Lower lobe of right lung (tissue), 2 donors: ENCODE measurements around the gene WDR93. TPM values are rescaled to one million over a fixed set of nuclear protein-coding genes. Genes with fewer than 3 reads are reported as not detected.

Source experiments
- ATAC-seq, 2 donors: fragments of 200-7000 bp; cut with Tn5 transposase; one replicate each; pipeline ENCODE4 v1.9.1; 2020 to 2022; ENCODE audit warnings: mild to moderate bottlenecking in 2 of 2, moderate library complexity in 2 of 2
- DNase-seq: peaks from one replicate; pipeline ENCODE4 v3.0.0-alpha.2; 2020
- H3K27ac ChIP-seq: fragments of 200-600 bp; one replicate; pipeline ENCODE4 v1.8.0; 2022
- H3K27me3 ChIP-seq: fragments of 200-600 bp; one replicate; pipeline ENCODE4 v1.8.0; 2022; ENCODE audit warnings: low read depth
- H3K36me3 ChIP-seq: fragments of 200-600 bp; one replicate; pipeline ENCODE4 v1.8.0; 2022; ENCODE audit warnings: mild to moderate bottlenecking
- H3K4me1 ChIP-seq: fragments of 200-600 bp; one replicate; pipeline ENCODE4 v1.8.0; 2022
- H3K4me3 ChIP-seq: fragments of 200-600 bp; one replicate; pipeline ENCODE4 v1.8.0; 2022; ENCODE audit warnings: mild to moderate bottlenecking
- H3K9me3 ChIP-seq: fragments of 200-600 bp; one replicate; pipeline ENCODE4 v1.8.0; 2022
- CTCF ChIP-seq: fragments of 200-600 bp; IDR thresholded peaks from one replicate; pipeline ENCODE4 v1.8.0; 2022; ENCODE audit warnings: antibody characterized with exemption, mild to moderate bottlenecking
- intact Hi-C: fragments of 100-400 bp; cut with DNase I; formaldehyde crosslinking; loops from one replicate; pipeline ENCODE4 v1.11.0; 2022
- total RNA-seq: library from RNA; stranded (reverse); fragmentation: NEBNext Ultra II Directional; extraction: Animal tissue kit (Norgen Biotek cat#: 25700); gene quantifications from one replicate; pipeline ENCODE4 v1.2.1, GENCODE V29; 2021
- donor health status: DM: no; HTN: yes; CAD: no; lungs with severe emphysema.

Gene WDR93
- total RNA-seq, 1 donor from 2014 or later, result 1.2 TPM

- Histone ChIP-seq H3K9me3 (no peaks in the 10 kb centered on the region), H3K27me3 (peaks cover 24% of the 10 kb centered on the region), H3K4me3 (no peak overlapping the region), H3K27ac (no peak overlapping the region), H3K4me1 (peaks cover 12% of the 10 kb centered on the region), H3K36me3 (no peaks in the 10 kb centered on the region)
- no peak for DNase-seq
- no peak for TF ChIP-seq CTCF
- ATAC-seq, result no peak
- intact Hi-C loops, result no loop called here
These were observed 55.8 kb downstream of the WDR93 start for GRCh38 chr15:89746386-89746780.

GRCh38 chr15:89747708-89748682 is 57.4 kb downstream of the WDR93 start:
- H3K27ac ChIP-seq, result no peak overlapping the region
- H3K36me3 ChIP-seq, result no peaks in the 10 kb centered on the region
- intact Hi-C loops, result no loop called here
- H3K4me1 ChIP-seq, result peaks cover 16% of the 10 kb centered on the region
- H3K4me3 ChIP-seq, result no peak overlapping the region
- no peak for DNase-seq
- H3K9me3 ChIP-seq, result no peaks in the 10 kb centered on the region
- no peak for TF ChIP-seq CTCF
- ATAC-seq, result no peak
- peaks cover 24% of the 10 kb centered on the region for H3K27me3 ChIP-seq

GRCh38 chr15:89749054-89749453 is 58.4 kb downstream of the WDR93 start:
- Histone ChIP-seq H3K36me3 (no peaks in the 10 kb centered on the region), H3K9me3 (no peaks in the 10 kb centered on the region), H3K4me3 (no peak overlapping the region), H3K4me1 (peaks cover 16% of the 10 kb centered on the region), H3K27me3 (peaks cover 24% of the 10 kb centered on the region), H3K27ac (no peak overlapping the region)
- no peak for TF ChIP-seq CTCF
- intact Hi-C loops, result no loop called here
- ATAC-seq (no peak), DNase-seq (no peak)

- TF ChIP-seq CTCF, result no peak
- intact Hi-C loops, result no loop called here
- ATAC-seq (no peak), DNase-seq (no peak)
- peaks cover 16% of the 10 kb centered on the region for H3K4me1 ChIP-seq
- no peaks in the 10 kb centered on the region for H3K9me3 ChIP-seq
- H3K4me3 ChIP-seq, result peak overlapping the region; percentile 78
- peaks cover 24% of the 10 kb centered on the region for H3K27me3 ChIP-seq
- H3K36me3 ChIP-seq, result no peaks in the 10 kb centered on the region
- H3K27ac ChIP-seq, result no peak overlapping the region
These were observed 58.9 kb downstream of the WDR93 start for GRCh38 chr15:89749526-89749925.

- H3K27me3 ChIP-seq, result peaks cover 23% of the 10 kb centered on the region
- peak overlapping the region; percentile 54 for H3K27ac ChIP-seq
- intact Hi-C loops, result loop anchor here (10.0 kb wide), 1 partner anchor 125 kb away; no protein-coding TSS in a partner anchor
- DNase-seq (no peak), ATAC-seq (peak; percentile 18 to 35)
- peak overlapping the region; percentile 78 for H3K4me3 ChIP-seq
- TF ChIP-seq CTCF, result no peak
- no peaks in the 10 kb centered on the region for H3K36me3 ChIP-seq
- peaks cover 16% of the 10 kb centered on the region for H3K4me1 ChIP-seq
- H3K9me3 ChIP-seq, result no peaks in the 10 kb centered on the region
These were observed 59.4 kb downstream of the WDR93 start for GRCh38 chr15:89749951-89750559.
